Liver (tissue), 9 donors: ENCODE measurements around the gene SUCO. TPM values are rescaled to one million over a fixed set of nuclear protein-coding genes. Genes with fewer than 3 reads are reported as not detected.

Source experiments
- DNase-seq: peaks from one replicate; pipeline ENCODE4 v3.0.0-alpha.2; 2017; ENCODE audit warnings: low spot score
- H3K27ac ChIP-seq, 2 donors: one replicate each; pipeline ENCODE4 v1.7.0; 2013; ENCODE audit warnings: inconsistent platforms in 2 of 2, low read length in 2 of 2, control low read depth in 1 of 2, low read depth in 1 of 2, mild to moderate bottlenecking in 1 of 2
- H3K27me3 ChIP-seq, 4 donors: one replicate each; pipeline versions ENCODE4 v1.6.1 to v1.7.0; 2013; ENCODE audit warnings: low read length in 3 of 4, inconsistent platforms in 1 of 4, mild to moderate bottlenecking in 1 of 4, moderate library complexity in 1 of 4; ENCODE audit not compliant: control insufficient read depth in 4 of 4, insufficient read depth in 4 of 4
- H3K36me3 ChIP-seq, 4 donors: one replicate each; pipeline versions ENCODE4 v1.6.1 to v1.7.0; 2013; ENCODE audit warnings: low read length in 3 of 4, mild to moderate bottlenecking in 3 of 4, low read depth in 1 of 4, moderate library complexity in 1 of 4; ENCODE audit not compliant: control insufficient read depth in 4 of 4, insufficient read depth in 3 of 4
- H3K4me1 ChIP-seq, 4 donors: one replicate each; pipeline versions ENCODE4 v1.6.1 to v1.7.0; 2013; ENCODE audit warnings: low read length in 3 of 4, mild to moderate bottlenecking in 3 of 4, moderate library complexity in 1 of 4; ENCODE audit not compliant: control insufficient read depth in 4 of 4, insufficient read depth in 4 of 4
- H3K4me3 ChIP-seq, 3 donors: one replicate each; pipeline versions ENCODE4 v1.6.1 to v1.7.0; 2013; ENCODE audit warnings: low read length in 3 of 3, control low read depth in 1 of 3, low read depth in 1 of 3, mild to moderate bottlenecking in 1 of 3
- H3K9ac ChIP-seq, 2 donors: one replicate each; pipeline ENCODE4 v1.7.0; 2013; ENCODE audit warnings: low read length in 2 of 2, mild to moderate bottlenecking in 2 of 2, moderate library complexity in 2 of 2, control low read depth in 1 of 2, low read depth in 1 of 2
- H3K9me3 ChIP-seq, 4 donors: one replicate each; pipeline versions ENCODE4 v1.6.1 to v1.7.0; 2013; ENCODE audit warnings: low read length in 3 of 4; ENCODE audit not compliant: control insufficient read depth in 4 of 4
- EGR1 ChIP-seq, 2 donors: IDR thresholded peaks; 2 replicates each; pipeline ENCODE4 v1.6.1; 2016 to 2018; ENCODE audit warnings: antibody characterized with exemption in 2 of 2, low read depth in 2 of 2
- FOXA2 ChIP-seq: IDR thresholded peaks from 2 replicates; pipeline ENCODE4 v1.6.1; 2016; ENCODE audit warnings: antibody characterized with exemption
- GABPA ChIP-seq, 2 donors: IDR thresholded peaks in 1 of 2; conservative IDR thresholded peaks in 1 of 2; 2 replicates each; pipeline ENCODE4 v1.6.1; 2016; ENCODE audit warnings: antibody characterized with exemption in 2 of 2, mild to moderate bottlenecking in 1 of 2, moderate library complexity in 1 of 2
- HNF4A ChIP-seq, 2 donors: conservative IDR thresholded peaks; 2 replicates each; pipeline ENCODE4 v1.6.1; 2016; ENCODE audit warnings: antibody characterized with exemption in 2 of 2, mild to moderate bottlenecking in 2 of 2
- HNF4G ChIP-seq: IDR thresholded peaks from 2 replicates; pipeline ENCODE4 v1.6.1; 2016; ENCODE audit warnings: antibody characterized with exemption
- JUND ChIP-seq, 2 donors: IDR thresholded peaks; 2 replicates each; pipeline ENCODE4 v1.6.1; 2016; ENCODE audit warnings: antibody characterized with exemption in 2 of 2
- NR2F2 ChIP-seq: IDR thresholded peaks from 2 replicates; pipeline ENCODE4 v1.6.1; 2016; ENCODE audit warnings: antibody characterized with exemption
- RAD21 ChIP-seq, 2 donors: IDR thresholded peaks; 2 replicates each; pipeline ENCODE4 v1.6.1; 2016; ENCODE audit warnings: antibody characterized with exemption in 2 of 2, mild to moderate bottlenecking in 2 of 2
- RXRA ChIP-seq, 2 donors: IDR thresholded peaks; 2 replicates each; pipeline ENCODE4 v1.6.1; 2017 to 2018; ENCODE audit warnings: antibody characterized with exemption in 2 of 2, mild to moderate bottlenecking in 1 of 2
- SP1 ChIP-seq: IDR thresholded peaks from 2 replicates; pipeline ENCODE4 v1.6.1; 2018; ENCODE audit warnings: antibody characterized with exemption, mild to moderate bottlenecking
- YY1 ChIP-seq: IDR thresholded peaks from 2 replicates; pipeline ENCODE4 v1.6.1; 2016; ENCODE audit warnings: antibody characterized with exemption, mild to moderate bottlenecking
- WGBS: extraction: QIAGEN DNeasy Blood & Tissue Kit; methylation state at CpG from one replicate; pipeline ENCODE4 v1.1.7; 2013; 5-methylcytosine and 5-hydroxymethylcytosine counted together
- polyA plus RNA-seq, 2 donors: library from polyadenylated mRNA; stranded (reverse) in 1 of 2; unstranded in 1 of 2; fragments of 200-250 nt in 1 of 2; fragments of >200 nt in 1 of 2; fragmentation: Nextera tagmentation in 1 of 2; extraction: Ambion mirVana in 1 of 2; gene quantifications; one replicate each; pipeline versions ENCODE4 v1.2.1 to v1.2.3, GENCODE V29; 2013 to 2015
- total RNA-seq, 2 donors: library from RNA; depleted of rRNA; stranded (reverse); fragments of >200 nt; gene quantifications; one replicate each; pipeline ENCODE4 v1.2.3, GENCODE V29; 2014
- TF ChIP-seq, protein P1 (sequence below): IDR thresholded peaks from 2 replicates; pipeline ENCODE4 v1.6.1; 2016; ENCODE audit warnings: antibody characterized with exemption
- TF ChIP-seq, protein P2 (sequence below): IDR thresholded peaks from 2 replicates; pipeline ENCODE4 v1.6.1; 2016; ENCODE audit warnings: antibody characterized with exemption, mild to moderate bottlenecking
- TF ChIP-seq, protein P3 (sequence below): IDR thresholded peaks from 2 replicates; pipeline ENCODE4 v1.6.1; 2016; ENCODE audit warnings: antibody characterized with exemption
- TF ChIP-seq, protein P4 (sequence below): fragments of 150-350 bp; IDR thresholded peaks from 2 replicates; pipeline ENCODE4 v1.5.1; 2017; ENCODE audit warnings: improper control_type of control experiment, low read depth, low read length; ENCODE audit not compliant: missing input control
- TF ChIP-seq, protein P5 (sequence below): IDR thresholded peaks from 2 replicates; pipeline ENCODE4 v1.6.1; 2016; ENCODE audit warnings: antibody characterized with exemption
- donor health status: healthy.
- donor health status: healthy.
- donor health status: healthy.
- donor health status: healthy.
- donor health status: healthy.

The SUCO gene
- total and polyA plus RNA-seq, 4 donors, result 2.8 to 38.1 (median 8.5) TPM

DNA sequence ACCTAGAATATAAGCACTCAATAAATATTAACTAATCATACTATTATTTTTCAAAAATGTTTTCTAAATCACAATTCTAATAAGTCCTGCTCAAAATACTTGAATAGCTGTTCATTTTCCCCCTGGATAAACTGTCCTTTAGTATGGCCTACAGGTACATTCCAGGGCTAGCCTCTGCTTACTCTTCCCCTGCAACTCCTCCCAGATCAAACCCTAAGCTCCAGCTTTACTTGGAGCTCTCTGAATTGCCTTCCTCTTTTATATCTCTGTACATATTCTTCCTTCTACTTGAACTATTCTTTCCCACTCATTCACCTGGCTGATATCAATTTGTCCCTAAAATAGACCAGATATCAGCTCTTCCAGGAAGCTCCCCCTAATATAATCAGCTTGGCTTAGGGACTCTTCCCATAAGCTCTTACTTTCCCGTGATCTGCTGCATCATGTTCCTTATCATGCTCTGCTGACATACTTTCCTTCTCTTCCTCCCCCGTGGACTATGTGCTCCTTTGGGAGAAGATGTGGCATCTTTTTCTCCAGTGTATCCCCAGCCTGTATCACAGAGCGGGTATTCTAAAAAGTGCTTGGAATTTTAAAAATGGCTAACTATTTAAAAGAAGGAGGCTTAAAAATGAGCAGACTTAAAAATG is 46.0 kb upstream of the SUCO start:
- Histone ChIP-seq H3K27ac (no peak overlapping the region), H3K27me3 (no peaks in the 10 kb centered on the region), H3K4me1 (no peaks in the 10 kb centered on the region), H3K36me3 (no peaks in the 10 kb centered on the region), H3K9me3 (no peaks in the 10 kb centered on the region), H3K9ac (no peak overlapping the region), H3K4me3 (no peak overlapping the region)
- 75% methylated on average over 3 of the region's 3 CpGs for WGBS
- DNase-seq, result no peak
- no peak for TF ChIP-seq NR2F2
- no peak for TF ChIP-seq RAD21 (IDR thresholded peaks at IDR 0.05)
- TF ChIP-seq FOXA2, result no peak
- TF ChIP-seq, protein P1, sequence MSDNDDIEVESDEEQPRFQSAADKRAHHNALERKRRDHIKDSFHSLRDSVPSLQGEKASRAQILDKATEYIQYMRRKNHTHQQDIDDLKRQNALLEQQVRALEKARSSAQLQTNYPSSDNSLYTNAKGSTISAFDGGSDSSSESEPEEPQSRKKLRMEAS, result no peak
- TF ChIP-seq YY1, result no peak
- TF ChIP-seq, protein P2, sequence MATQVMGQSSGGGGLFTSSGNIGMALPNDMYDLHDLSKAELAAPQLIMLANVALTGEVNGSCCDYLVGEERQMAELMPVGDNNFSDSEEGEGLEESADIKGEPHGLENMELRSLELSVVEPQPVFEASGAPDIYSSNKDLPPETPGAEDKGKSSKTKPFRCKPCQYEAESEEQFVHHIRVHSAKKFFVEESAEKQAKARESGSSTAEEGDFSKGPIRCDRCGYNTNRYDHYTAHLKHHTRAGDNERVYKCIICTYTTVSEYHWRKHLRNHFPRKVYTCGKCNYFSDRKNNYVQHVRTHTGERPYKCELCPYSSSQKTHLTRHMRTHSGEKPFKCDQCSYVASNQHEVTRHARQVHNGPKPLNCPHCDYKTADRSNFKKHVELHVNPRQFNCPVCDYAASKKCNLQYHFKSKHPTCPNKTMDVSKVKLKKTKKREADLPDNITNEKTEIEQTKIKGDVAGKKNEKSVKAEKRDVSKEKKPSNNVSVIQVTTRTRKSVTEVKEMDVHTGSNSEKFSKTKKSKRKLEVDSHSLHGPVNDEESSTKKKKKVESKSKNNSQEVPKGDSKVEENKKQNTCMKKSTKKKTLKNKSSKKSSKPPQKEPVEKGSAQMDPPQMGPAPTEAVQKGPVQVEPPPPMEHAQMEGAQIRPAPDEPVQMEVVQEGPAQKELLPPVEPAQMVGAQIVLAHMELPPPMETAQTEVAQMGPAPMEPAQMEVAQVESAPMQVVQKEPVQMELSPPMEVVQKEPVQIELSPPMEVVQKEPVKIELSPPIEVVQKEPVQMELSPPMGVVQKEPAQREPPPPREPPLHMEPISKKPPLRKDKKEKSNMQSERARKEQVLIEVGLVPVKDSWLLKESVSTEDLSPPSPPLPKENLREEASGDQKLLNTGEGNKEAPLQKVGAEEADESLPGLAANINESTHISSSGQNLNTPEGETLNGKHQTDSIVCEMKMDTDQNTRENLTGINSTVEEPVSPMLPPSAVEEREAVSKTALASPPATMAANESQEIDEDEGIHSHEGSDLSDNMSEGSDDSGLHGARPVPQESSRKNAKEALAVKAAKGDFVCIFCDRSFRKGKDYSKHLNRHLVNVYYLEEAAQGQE, result no peak
- no peak for TF ChIP-seq SP1
- no peak for TF ChIP-seq HNF4A (conservative IDR thresholded peaks at IDR 0.05)
- no peak for TF ChIP-seq RXRA (IDR thresholded peaks at IDR 0.05)
- TF ChIP-seq, protein P3, sequence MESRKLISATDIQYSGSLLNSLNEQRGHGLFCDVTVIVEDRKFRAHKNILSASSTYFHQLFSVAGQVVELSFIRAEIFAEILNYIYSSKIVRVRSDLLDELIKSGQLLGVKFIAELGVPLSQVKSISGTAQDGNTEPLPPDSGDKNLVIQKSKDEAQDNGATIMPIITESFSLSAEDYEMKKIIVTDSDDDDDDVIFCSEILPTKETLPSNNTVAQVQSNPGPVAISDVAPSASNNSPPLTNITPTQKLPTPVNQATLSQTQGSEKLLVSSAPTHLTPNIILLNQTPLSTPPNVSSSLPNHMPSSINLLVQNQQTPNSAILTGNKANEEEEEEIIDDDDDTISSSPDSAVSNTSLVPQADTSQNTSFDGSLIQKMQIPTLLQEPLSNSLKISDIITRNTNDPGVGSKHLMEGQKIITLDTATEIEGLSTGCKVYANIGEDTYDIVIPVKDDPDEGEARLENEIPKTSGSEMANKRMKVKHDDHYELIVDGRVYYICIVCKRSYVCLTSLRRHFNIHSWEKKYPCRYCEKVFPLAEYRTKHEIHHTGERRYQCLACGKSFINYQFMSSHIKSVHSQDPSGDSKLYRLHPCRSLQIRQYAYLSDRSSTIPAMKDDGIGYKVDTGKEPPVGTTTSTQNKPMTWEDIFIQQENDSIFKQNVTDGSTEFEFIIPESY, result no peak
- no peak for TF ChIP-seq GABPA (IDR thresholded peaks at IDR 0.05 in 1 of 2, conservative IDR thresholded peaks at IDR 0.05 in 1 of 2)
- no peak for TF ChIP-seq EGR1 (IDR thresholded peaks at IDR 0.05; ENCODE audit: low read depth in 2 of 2)
- no peak for TF ChIP-seq HNF4G
- TF ChIP-seq, protein P4, sequence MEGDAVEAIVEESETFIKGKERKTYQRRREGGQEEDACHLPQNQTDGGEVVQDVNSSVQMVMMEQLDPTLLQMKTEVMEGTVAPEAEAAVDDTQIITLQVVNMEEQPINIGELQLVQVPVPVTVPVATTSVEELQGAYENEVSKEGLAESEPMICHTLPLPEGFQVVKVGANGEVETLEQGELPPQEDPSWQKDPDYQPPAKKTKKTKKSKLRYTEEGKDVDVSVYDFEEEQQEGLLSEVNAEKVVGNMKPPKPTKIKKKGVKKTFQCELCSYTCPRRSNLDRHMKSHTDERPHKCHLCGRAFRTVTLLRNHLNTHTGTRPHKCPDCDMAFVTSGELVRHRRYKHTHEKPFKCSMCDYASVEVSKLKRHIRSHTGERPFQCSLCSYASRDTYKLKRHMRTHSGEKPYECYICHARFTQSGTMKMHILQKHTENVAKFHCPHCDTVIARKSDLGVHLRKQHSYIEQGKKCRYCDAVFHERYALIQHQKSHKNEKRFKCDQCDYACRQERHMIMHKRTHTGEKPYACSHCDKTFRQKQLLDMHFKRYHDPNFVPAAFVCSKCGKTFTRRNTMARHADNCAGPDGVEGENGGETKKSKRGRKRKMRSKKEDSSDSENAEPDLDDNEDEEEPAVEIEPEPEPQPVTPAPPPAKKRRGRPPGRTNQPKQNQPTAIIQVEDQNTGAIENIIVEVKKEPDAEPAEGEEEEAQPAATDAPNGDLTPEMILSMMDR, result no peak
- no peak for TF ChIP-seq JUND (IDR thresholded peaks at IDR 0.05)
- TF ChIP-seq, protein P5, sequence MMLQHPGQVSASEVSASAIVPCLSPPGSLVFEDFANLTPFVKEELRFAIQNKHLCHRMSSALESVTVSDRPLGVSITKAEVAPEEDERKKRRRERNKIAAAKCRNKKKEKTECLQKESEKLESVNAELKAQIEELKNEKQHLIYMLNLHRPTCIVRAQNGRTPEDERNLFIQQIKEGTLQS, result no peak
